Trophoblast cell (in vitro differentiated cells and primary cell): ENCODE data around the gene ST8SIA5.

Experiments used
- DNase-seq, 2 donors: peaks; one replicate each; pipeline ENCODE4 v3.0.0-alpha.2; 2016
- H2AFZ ChIP-seq: 2 replicates; pipeline ENCODE4 v1.6.1; 2013; ENCODE audit warnings: low read length, moderate library complexity, mild to moderate bottlenecking; ENCODE audit not compliant: insufficient read depth, poor library complexity
- H2AK5ac ChIP-seq: 2 replicates; pipeline ENCODE4 v1.6.1; 2013; ENCODE audit warnings: mild to moderate bottlenecking, low read length
- H2BK120ac ChIP-seq: 2 replicates; pipeline ENCODE4 v1.6.1; 2013; ENCODE audit warnings: low read length, mild to moderate bottlenecking, moderate library complexity; ENCODE audit not compliant: insufficient read depth, poor library complexity
- H2BK12ac ChIP-seq: 2 replicates; pipeline ENCODE4 v1.6.1; 2013; ENCODE audit warnings: mild to moderate bottlenecking, low read length, moderate library complexity
- H2BK5ac ChIP-seq: 2 replicates; pipeline ENCODE4 v1.6.1; 2013; ENCODE audit warnings: low read length, low read depth, moderate library complexity, mild to moderate bottlenecking; ENCODE audit not compliant: poor library complexity
- H3K14ac ChIP-seq: 2 replicates; pipeline ENCODE4 v1.6.1; 2013; ENCODE audit warnings: mild to moderate bottlenecking, low read length
- H3K18ac ChIP-seq: 2 replicates; pipeline ENCODE4 v1.6.1; 2013; ENCODE audit warnings: mild to moderate bottlenecking, low read length
- H3K23ac ChIP-seq: 2 replicates; pipeline ENCODE4 v1.6.1; 2013; ENCODE audit warnings: low read length
- H3K27ac ChIP-seq: 2 replicates; pipeline ENCODE4 v1.5.1; 2013; ENCODE audit warnings: low read depth, mild to moderate bottlenecking, inconsistent platforms, low read length, moderate library complexity
- H3K27me3 ChIP-seq: 2 replicates; pipeline ENCODE4 v1.6.1; 2013; ENCODE audit warnings: inconsistent platforms, mild to moderate bottlenecking, low read length, moderate library complexity; ENCODE audit not compliant: insufficient read depth
- H3K36me3 ChIP-seq, 2 experiments: 1 replicate in 1 of 2; 2 replicates in 1 of 2; pipeline ENCODE4 v1.6.1; 2013; ENCODE audit warnings: low read length in 2 of 2, mild to moderate bottlenecking in 2 of 2, moderate library complexity in 1 of 2; ENCODE audit not compliant: insufficient read depth in 2 of 2, control insufficient read depth in 1 of 2
- H3K4ac ChIP-seq: 2 replicates; pipeline ENCODE4 v1.6.1; 2013; ENCODE audit warnings: low read depth, mild to moderate bottlenecking, low read length, moderate library complexity
- H3K4me1 ChIP-seq, 2 experiments: 1 replicate in 1 of 2; 2 replicates in 1 of 2; pipeline ENCODE4 v1.6.1; 2013; ENCODE audit warnings: low read length in 2 of 2, mild to moderate bottlenecking in 2 of 2, moderate library complexity in 1 of 2; ENCODE audit not compliant: insufficient read depth in 2 of 2, control insufficient read depth in 1 of 2
- H3K4me2 ChIP-seq: 2 replicates; pipeline ENCODE4 v1.6.1; 2013; ENCODE audit warnings: inconsistent platforms, mild to moderate bottlenecking, low read length, moderate library complexity
- H3K4me3 ChIP-seq: 2 replicates; pipeline ENCODE4 v1.5.1; 2013; ENCODE audit warnings: mild to moderate bottlenecking, low read depth, low read length, inconsistent platforms
- H3K79me1 ChIP-seq: one replicate; pipeline ENCODE4 v1.6.1; 2013; ENCODE audit warnings: low read length
- H3K79me2 ChIP-seq: 2 replicates; pipeline ENCODE4 v1.6.1; 2013; ENCODE audit warnings: low read length, mild to moderate bottlenecking; ENCODE audit not compliant: control insufficient read depth, insufficient read depth, poor library complexity
- H3K9ac ChIP-seq: 2 replicates; pipeline ENCODE4 v1.6.1; 2013; ENCODE audit warnings: mild to moderate bottlenecking, low read length
- H3K9me3 ChIP-seq: 2 replicates; pipeline ENCODE4 v1.6.1; 2013; ENCODE audit warnings: low read depth, mild to moderate bottlenecking, control low read depth, inconsistent platforms, low read length; ENCODE audit not compliant: insufficient read depth
- H4K12ac ChIP-seq: 2 replicates; pipeline ENCODE4 v1.6.1; 2013; ENCODE audit warnings: low read depth, mild to moderate bottlenecking, low read length, moderate library complexity
- H4K8ac ChIP-seq: 2 replicates; pipeline ENCODE4 v1.6.1; 2013; ENCODE audit warnings: low read depth, mild to moderate bottlenecking, low read length, moderate library complexity
- H4K91ac ChIP-seq: one replicate; pipeline ENCODE4 v1.6.1; 2013; ENCODE audit warnings: low read depth, mild to moderate bottlenecking, low read length, moderate library complexity
- WGBS: extraction: QIAGEN DNeasy Blood & Tissue Kit; methylation state at CpG from one replicate; pipeline ENCODE4 v1.1.7; 2013; ENCODE audit warnings: missing lambda C conversion rate; ENCODE audit not compliant: insufficient read length, insufficient coverage; ENCODE audit errors: extremely low coverage; 5-methylcytosine and 5-hydroxymethylcytosine counted together

ST8SIA5 gene

DNA sequence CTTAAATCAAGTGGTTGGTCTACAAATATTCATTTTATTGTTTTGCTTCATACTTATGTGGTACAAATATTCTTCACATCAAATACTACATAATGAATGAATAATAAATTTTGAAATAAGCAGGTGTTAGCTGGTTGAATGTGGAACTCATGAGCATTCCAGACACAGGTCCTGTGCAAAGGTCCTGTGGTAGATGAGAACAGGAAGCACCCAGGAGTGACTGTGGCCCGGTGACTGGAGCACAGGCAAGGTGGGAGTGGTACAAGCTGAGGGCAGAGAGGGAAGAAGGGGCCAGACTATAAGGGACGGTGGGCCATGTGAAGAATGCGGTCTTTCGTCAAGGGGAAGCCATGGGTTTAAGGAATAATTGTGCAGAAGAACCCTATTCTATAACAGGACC, 73.6 kb downstream of the ST8SIA5 start:
- no CpG with 5 or more reads among the region's 4 CpGs for WGBS
- H2AFZ ChIP-seq, result no peak overlapping the region
- no peak overlapping the region for H2AK5ac ChIP-seq
- no peak overlapping the region for H3K14ac ChIP-seq
- no peak overlapping the region for H4K8ac ChIP-seq
- H3K27ac ChIP-seq, result no peak overlapping the region
- no peak overlapping the region for H3K9ac ChIP-seq
- H4K91ac ChIP-seq, result no peak overlapping the region
- no peaks in the 10 kb centered on the region for H3K79me2 ChIP-seq
- no peaks in the 10 kb centered on the region for H3K4me1 ChIP-seq
- H3K36me3 ChIP-seq, result no peaks in the 10 kb centered on the region
- no peak for DNase-seq
- H3K27me3 ChIP-seq, result no peaks in the 10 kb centered on the region
- H3K79me1 ChIP-seq, result no peaks in the 10 kb centered on the region
- no peak overlapping the region for H3K4me3 ChIP-seq
- peaks cover 2% of the 10 kb centered on the region for H3K9me3 ChIP-seq
- H3K4me2 ChIP-seq, result no peak overlapping the region
- H2BK5ac ChIP-seq, result no peak overlapping the region
- no peak overlapping the region for H2BK12ac ChIP-seq
- no peak overlapping the region for H3K4ac ChIP-seq
- H4K12ac ChIP-seq, result no peak overlapping the region
- H2BK120ac ChIP-seq, result no peak overlapping the region
- no peak overlapping the region for H3K23ac ChIP-seq
- no peak overlapping the region for H3K18ac ChIP-seq

DNA sequence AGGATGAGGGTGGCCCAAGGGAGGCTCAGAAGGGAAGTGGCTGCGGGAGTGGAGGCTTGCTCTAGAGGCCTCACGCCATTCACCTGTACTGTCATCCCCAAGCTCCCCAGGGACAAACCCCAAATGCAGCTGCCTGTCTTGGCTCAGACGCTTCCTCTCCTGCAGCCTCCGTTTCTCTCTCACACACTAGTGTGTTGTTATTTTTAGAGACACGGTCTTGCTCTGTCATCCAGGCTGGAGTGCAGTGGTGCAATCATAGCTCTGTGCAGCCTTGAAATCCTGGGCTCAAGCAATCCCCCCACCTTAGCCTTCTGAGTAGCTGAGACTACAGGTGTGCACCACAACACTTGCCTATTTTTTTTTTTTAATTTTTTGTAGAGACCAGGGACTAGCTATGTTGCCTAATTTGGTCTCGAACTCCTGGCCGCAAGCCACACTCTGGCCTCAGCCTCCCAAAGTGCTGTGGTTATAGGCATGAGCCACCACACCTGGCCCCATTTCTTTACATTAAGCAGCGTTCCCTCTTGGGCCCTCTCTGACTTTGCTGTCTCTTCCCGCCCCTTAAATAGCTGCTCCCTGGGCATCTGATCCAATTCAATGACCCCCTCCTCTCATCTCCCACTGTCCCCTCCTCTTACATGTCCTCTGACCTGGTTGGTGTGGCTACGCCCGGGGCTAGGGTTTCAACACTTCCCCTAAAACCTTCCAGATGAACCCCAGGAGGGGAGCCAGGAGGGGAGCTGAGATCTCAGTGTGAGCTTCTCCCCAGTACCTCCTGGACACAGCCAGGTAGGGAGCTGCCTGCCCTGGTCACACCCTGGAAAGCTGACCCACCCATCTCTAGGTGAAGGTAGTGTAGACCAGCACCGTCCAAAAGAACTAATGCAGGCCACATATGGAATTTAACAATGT, 75.8 kb downstream of the ST8SIA5 start:
- Histone ChIP-seq H4K91ac (no peak overlapping the region), H3K79me1 (no peaks in the 10 kb centered on the region), H3K36me3 (no peaks in the 10 kb centered on the region), H3K79me2 (no peaks in the 10 kb centered on the region), H4K12ac (no peak overlapping the region), H2BK12ac (no peak overlapping the region), H2BK5ac (no peak overlapping the region), H3K18ac (no peak overlapping the region), H3K4me2 (no peak overlapping the region), H2BK120ac (no peak overlapping the region), H3K27me3 (no peaks in the 10 kb centered on the region), H3K4ac (no peak overlapping the region), H3K9me3 (peaks cover 2% of the 10 kb centered on the region), H2AK5ac (no peak overlapping the region), H3K27ac (no peak overlapping the region), H3K14ac (no peak overlapping the region), H3K23ac (no peak overlapping the region), H3K9ac (no peak overlapping the region), H3K4me1 (no peaks in the 10 kb centered on the region), H4K8ac (no peak overlapping the region), H3K4me3 (no peak overlapping the region), H2AFZ (no peak overlapping the region)
- no CpG with 5 or more reads among the region's 12 CpGs for WGBS
- no peak for DNase-seq

DNA sequence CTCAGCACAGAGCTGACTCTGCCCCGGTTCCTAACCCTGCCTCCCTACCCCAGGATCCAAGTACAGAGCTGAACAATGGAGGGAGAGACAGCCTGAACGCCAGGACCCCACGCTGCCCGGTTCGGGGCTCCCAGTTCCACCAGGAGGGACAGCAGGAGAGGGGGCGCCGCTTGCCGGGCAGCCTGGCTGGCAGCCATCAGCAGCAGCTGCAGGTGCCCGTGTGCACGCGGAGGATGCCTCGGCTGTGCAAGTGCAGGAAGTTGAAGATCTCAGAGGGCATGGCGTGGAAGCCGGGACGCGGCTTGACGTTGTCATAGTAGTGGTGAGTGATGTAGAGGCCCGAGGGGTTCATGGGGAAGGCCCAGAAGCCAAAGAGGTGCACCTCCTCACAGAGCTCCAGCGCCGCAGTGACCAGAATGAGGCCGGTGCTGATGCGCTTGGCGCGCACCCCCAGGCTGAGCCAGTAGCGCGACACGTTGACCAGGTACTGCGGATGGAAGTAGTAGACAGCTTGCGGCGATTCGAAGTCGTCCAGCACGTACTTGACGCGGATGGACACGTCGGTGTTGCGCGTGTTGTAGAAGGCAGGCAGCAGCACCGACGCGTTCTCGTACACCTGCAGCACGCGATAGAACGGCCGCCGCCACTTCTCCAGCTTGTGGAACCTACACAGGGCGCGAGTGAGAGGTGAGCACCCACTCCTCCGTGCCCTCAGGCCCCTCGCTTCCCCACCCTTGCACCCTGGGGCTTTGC, 76.8 kb downstream of the ST8SIA5 start:
- Histone ChIP-seq H2BK120ac (no peak overlapping the region), H3K79me1 (no peaks in the 10 kb centered on the region), H3K9me3 (peaks cover 2% of the 10 kb centered on the region), H4K8ac (no peak overlapping the region), H2BK5ac (no peak overlapping the region), H3K18ac (no peak overlapping the region), H3K4me1 (no peaks in the 10 kb centered on the region), H4K12ac (no peak overlapping the region), H3K4ac (no peak overlapping the region), H3K27ac (no peak overlapping the region), H3K27me3 (no peaks in the 10 kb centered on the region), H2BK12ac (no peak overlapping the region), H3K14ac (no peak overlapping the region), H3K36me3 (no peaks in the 10 kb centered on the region), H2AFZ (no peak overlapping the region), H4K91ac (no peak overlapping the region), H3K4me3 (no peak overlapping the region), H3K9ac (no peak overlapping the region), H3K23ac (no peak overlapping the region), H3K4me2 (no peak overlapping the region), H2AK5ac (no peak overlapping the region), H3K79me2 (no peaks in the 10 kb centered on the region)
- no peak for DNase-seq
- no CpG with 5 or more reads among the region's 52 CpGs for WGBS

DNA sequence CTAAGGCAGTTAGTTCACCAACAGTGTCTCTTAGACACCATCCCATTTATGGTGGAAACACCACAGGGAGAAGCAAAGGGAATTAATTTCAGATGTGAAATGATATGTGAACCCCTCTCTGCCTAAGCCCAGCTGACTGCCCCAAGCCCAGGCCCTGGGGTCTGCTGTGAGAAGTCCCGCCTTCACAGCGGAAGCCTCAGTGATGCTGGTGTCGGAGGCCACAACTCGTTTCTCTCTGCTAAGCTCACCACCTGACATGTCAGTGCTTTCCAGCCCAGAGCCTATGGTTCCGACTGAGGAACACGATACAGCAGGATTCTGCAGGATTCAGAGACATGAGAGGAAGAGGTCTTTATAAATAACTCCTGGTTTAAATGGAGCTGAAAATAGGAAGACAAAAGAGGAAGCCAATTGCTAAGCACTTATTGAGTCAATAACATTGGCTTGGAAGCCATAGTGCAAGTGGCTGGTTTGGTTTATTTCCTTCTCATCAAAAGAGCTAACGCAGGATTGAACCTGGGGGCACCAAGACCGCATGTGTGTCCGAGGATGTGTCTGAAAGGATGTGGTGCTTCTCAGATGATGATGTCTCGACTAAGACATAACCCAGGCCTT, 78.0 kb downstream of the ST8SIA5 start:
- WGBS, result no CpG with 5 or more reads among the region's 10 CpGs
- Histone ChIP-seq H2BK5ac (no peak overlapping the region), H3K4me2 (no peak overlapping the region), H3K4me1 (no peaks in the 10 kb centered on the region), H3K18ac (no peak overlapping the region), H4K8ac (no peak overlapping the region), H4K12ac (no peak overlapping the region), H3K79me1 (no peaks in the 10 kb centered on the region), H2AFZ (no peak overlapping the region), H3K23ac (no peak overlapping the region), H3K4ac (no peak overlapping the region), H2BK12ac (no peak overlapping the region), H3K27me3 (no peaks in the 10 kb centered on the region), H3K79me2 (no peaks in the 10 kb centered on the region), H3K9me3 (peaks cover 2% of the 10 kb centered on the region), H2AK5ac (no peak overlapping the region), H4K91ac (no peak overlapping the region), H3K9ac (no peak overlapping the region), H3K36me3 (no peaks in the 10 kb centered on the region), H3K4me3 (no peak overlapping the region), H3K14ac (no peak overlapping the region), H2BK120ac (no peak overlapping the region), H3K27ac (no peak overlapping the region)
- DNase-seq, result no peak
